Globus pallidus (tissue), 1 donor: ENCODE results near the gene DNMBP.
"Not testable (repeated sequence)": the region's sequence is repeated elsewhere in the genome, so short reads cannot be mapped to it uniquely, and the experiment has no call there.

Source experiments
- DNase-seq: peaks from one replicate; pipeline ENCODE4 v3.0.0-alpha.2; 2015; ENCODE audit warnings: low spot score

DNMBP gene

GRCh38 chr10:100014071-100014762, 4.5 kb upstream of the DNMBP start:
- DNase-seq = no peak

- DNase-seq = no peak
Observed at GRCh38 chr10:100013621-100014020, 3.9 kb upstream of the DNMBP start.

GRCh38 chr10:100011906-100012305, 2.2 kb upstream of the DNMBP start:
- DNase-seq = not testable (repeated sequence)

- peak; percentile 45 for DNase-seq
Observed at GRCh38 chr10:100009283-100009792, 409 bp downstream of the DNMBP start.

GRCh38 chr10:100008708-100009282, 952 bp downstream of the DNMBP start:
- DNase-seq = peak; percentile 3

- DNase-seq = no peak
Observed at GRCh38 chr10:100008142-100008522, 1.6 kb downstream of the DNMBP start.

- no peak for DNase-seq
Observed at GRCh38 chr10:100007231-100008141, 2.3 kb downstream of the DNMBP start.

GRCh38 chr10:100006243-100006886, 3.4 kb downstream of the DNMBP start:
- DNase-seq = no peak

GRCh38 chr10:100004805-100005510, 4.8 kb downstream of the DNMBP start:
- DNase-seq = no peak

GRCh38 chr10:100000109-100000644, 9.6 kb downstream of the DNMBP start:
- DNase-seq = no peak

GRCh38 chr10:99999319-100000108, 10.2 kb downstream of the DNMBP start:
- no peak for DNase-seq

GRCh38 chr10:99998889-99999288, 10.9 kb downstream of the DNMBP start:
- no peak for DNase-seq

- DNase-seq = no peak
Observed at GRCh38 chr10:99996671-99997648, 12.8 kb downstream of the DNMBP start.

- no peak for DNase-seq
Observed at GRCh38 chr10:99995713-99996112, 14.0 kb downstream of the DNMBP start.

- no peak for DNase-seq
Observed at GRCh38 chr10:99995269-99995668, 14.5 kb downstream of the DNMBP start.

GRCh38 chr10:99994801-99995200, 14.9 kb downstream of the DNMBP start:
- no peak for DNase-seq

GRCh38 chr10:99993701-99994689, 15.8 kb downstream of the DNMBP start:
- peak; percentile 23 for DNase-seq

GRCh38 chr10:99985637-99986036, 24.1 kb downstream of the DNMBP start:
- not testable (repeated sequence) for DNase-seq
